CD4-positive, alpha-beta T cell (primary cell): ENCODE data around the gene NOMO2. TPM values are rescaled to one million over a fixed set of nuclear protein-coding genes. Genes with fewer than 3 reads are reported as not detected.
"Not testable (repeated sequence)": the region's sequence is repeated elsewhere in the genome, so short reads cannot be mapped to it uniquely, and the experiment has no call there.

Experiments used
- ATAC-seq: fragments of 200-7000 bp; cut with Tn5 transposase; one replicate; pipeline ENCODE4 v1.10.0; 2022; ENCODE audit warnings: mild to moderate bottlenecking; ENCODE audit not compliant: poor library complexity
- CTCF ChIA-PET: fragments of 350-600 bp; sonication (Branson Sonifier 250); formaldehyde crosslinking; loops from one replicate; lab custom pipeline; 2021; ENCODE audit warnings: antibody characterized with exemption, inconsistent platforms; lab: Charles Lee
- POLR2A ChIA-PET: fragments of 350-600 bp; sonication (Branson Sonifier 250); formaldehyde crosslinking; loops from one replicate; lab custom pipeline; 2021; ENCODE audit warnings: antibody characterized with exemption, inconsistent platforms; lab: Charles Lee
- DNase-seq, 14 experiments: peaks; one replicate each; pipeline ENCODE4 v3.0.0-alpha.2; 2013 to 2020; ENCODE audit warnings: mixed read lengths in 2 of 14
- H3K27ac ChIP-seq, 2 donors: one replicate each; pipeline versions ENCODE4 v1.5.1 to v1.7.0; 2013; ENCODE audit warnings: low read length in 2 of 2, low read depth in 1 of 2, mild to moderate bottlenecking in 1 of 2
- H3K27me3 ChIP-seq, 2 experiments: 1 replicate in 1 of 2; 2 replicates in 1 of 2; pipeline versions ENCODE4 v1.6.1 to v1.7.0; 2013; ENCODE audit warnings: low read length in 2 of 2, control low read depth in 1 of 2, mild to moderate bottlenecking in 1 of 2, moderate library complexity in 1 of 2; ENCODE audit not compliant: insufficient read depth in 2 of 2, control insufficient read depth in 1 of 2
- H3K36me3 ChIP-seq: one replicate; pipeline ENCODE4 v1.6.1; 2013; ENCODE audit warnings: low read length, control low read depth; ENCODE audit not compliant: insufficient read depth
- H3K4me1 ChIP-seq: one replicate; pipeline ENCODE4 v1.6.1; 2013; ENCODE audit warnings: low read length, control low read depth; ENCODE audit not compliant: insufficient read depth
- H3K4me3 ChIP-seq: one replicate; pipeline ENCODE4 v1.5.1; 2013; ENCODE audit warnings: mild to moderate bottlenecking, low read length, moderate library complexity
- H3K9me3 ChIP-seq, 2 experiments: 1 replicate in 1 of 2; 2 replicates in 1 of 2; pipeline versions ENCODE4 v1.6.1 to v1.7.0; 2013; ENCODE audit warnings: low read length in 2 of 2, mild to moderate bottlenecking in 2 of 2, control low read depth in 1 of 2, moderate library complexity in 1 of 2; ENCODE audit not compliant: control insufficient read depth in 1 of 2, insufficient read depth in 1 of 2
- H3K27ac Mint-ChIP-seq: one replicate; pipeline ENCODE4 v1.8.0; 2020; ENCODE audit warnings: mixed read lengths
- H3K27me3 Mint-ChIP-seq: one replicate; pipeline ENCODE4 v1.8.0; 2021; ENCODE audit warnings: mixed read lengths
- H3K36me3 Mint-ChIP-seq: one replicate; pipeline ENCODE4 v1.8.0; 2021; ENCODE audit warnings: low read depth, mixed read lengths
- H3K4me1 Mint-ChIP-seq: one replicate; pipeline ENCODE4 v1.8.0; 2021; ENCODE audit warnings: low read depth, mixed read lengths
- H3K4me3 Mint-ChIP-seq: one replicate; pipeline ENCODE4 v1.8.0; 2020; ENCODE audit warnings: mild to moderate bottlenecking, mixed read lengths
- H3K9me3 Mint-ChIP-seq: one replicate; pipeline ENCODE4 v1.8.0; 2020; ENCODE audit warnings: mixed read lengths
- intact Hi-C, 2 experiments: fragments of 100-400 bp; cut with DNase I in 1 of 2; cut with micrococcal nuclease in 1 of 2; formaldehyde crosslinking; loops; one replicate each; pipeline versions ENCODE4 v1.15.1 to v1.9.0; 2023 to 2025; cut with DNase I, micrococcal nuclease
- total RNA-seq, 174 experiments: library from RNA in 2 of 174; stranded (reverse) in 2 of 174; gene quantifications; one replicate each; pipeline ENCODE4 v1.2.3 and lab custom pipeline; 2021 to 2026

Gene NOMO2
- total RNA-seq, 2 experiments from 2014 or later: 46.1 to 48.5 TPM

DNA sequence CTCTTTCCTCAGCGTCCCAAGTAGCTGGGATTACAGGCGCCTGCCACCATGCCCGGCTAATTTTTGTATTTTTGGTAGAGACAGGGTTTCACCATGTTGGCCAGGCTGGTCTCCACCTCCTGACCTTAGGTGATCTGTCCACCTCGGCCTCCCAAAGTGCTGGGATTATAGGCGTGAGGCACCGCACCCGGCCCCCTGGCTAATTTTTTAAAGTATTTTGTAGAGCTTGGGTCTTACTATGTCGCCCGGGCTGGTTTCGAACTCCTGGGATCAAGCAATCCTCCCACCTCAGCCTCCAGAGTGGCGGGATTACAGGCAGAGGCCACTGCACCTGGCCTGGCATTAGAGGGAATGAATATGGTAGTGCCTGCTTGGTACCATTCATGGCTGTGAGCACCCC, 33.9 kb upstream of the NOMO2 start:
- CTCF ChIA-PET, H3K27ac Mint-ChIP-seq, DNase-seq, H3K27ac ChIP-seq, H3K4me1 ChIP-seq, H3K36me3 Mint-ChIP-seq, H3K4me1 Mint-ChIP-seq, ATAC-seq, POLR2A ChIA-PET, H3K4me3 ChIP-seq, H3K27me3 ChIP-seq, H3K36me3 ChIP-seq, H3K4me3 Mint-ChIP-seq, intact Hi-C loops, H3K9me3 ChIP-seq, H3K27me3 Mint-ChIP-seq, H3K9me3 Mint-ChIP-seq: not testable (repeated sequence)

DNA sequence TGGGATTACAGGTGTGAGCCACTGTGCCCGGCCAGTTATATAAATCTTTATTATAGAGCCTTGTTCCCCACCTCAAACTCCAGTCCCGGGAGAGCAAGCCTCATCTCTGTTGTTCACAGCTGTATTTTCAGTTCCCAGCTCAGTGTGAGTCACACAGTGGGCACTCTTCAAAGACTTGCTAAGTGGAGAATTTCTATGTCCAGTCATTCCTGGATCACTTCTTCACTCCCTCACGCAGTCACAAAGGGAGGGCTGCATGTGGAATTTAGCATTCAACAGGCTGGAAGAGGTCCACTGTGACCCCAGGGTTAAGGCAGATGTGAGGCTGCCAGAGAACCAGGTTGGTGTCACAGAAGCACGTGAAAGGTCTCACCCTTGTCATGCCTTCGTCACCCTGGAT, 33.0 kb upstream of the NOMO2 start:
- H3K36me3 ChIP-seq, H3K27ac Mint-ChIP-seq, DNase-seq, POLR2A ChIA-PET, ATAC-seq, H3K27me3 ChIP-seq, H3K4me3 Mint-ChIP-seq, intact Hi-C loops, CTCF ChIA-PET, H3K27me3 Mint-ChIP-seq, H3K36me3 Mint-ChIP-seq, H3K4me3 ChIP-seq, H3K4me1 ChIP-seq, H3K4me1 Mint-ChIP-seq, H3K27ac ChIP-seq, H3K9me3 Mint-ChIP-seq, H3K9me3 ChIP-seq: not testable (repeated sequence)

DNA sequence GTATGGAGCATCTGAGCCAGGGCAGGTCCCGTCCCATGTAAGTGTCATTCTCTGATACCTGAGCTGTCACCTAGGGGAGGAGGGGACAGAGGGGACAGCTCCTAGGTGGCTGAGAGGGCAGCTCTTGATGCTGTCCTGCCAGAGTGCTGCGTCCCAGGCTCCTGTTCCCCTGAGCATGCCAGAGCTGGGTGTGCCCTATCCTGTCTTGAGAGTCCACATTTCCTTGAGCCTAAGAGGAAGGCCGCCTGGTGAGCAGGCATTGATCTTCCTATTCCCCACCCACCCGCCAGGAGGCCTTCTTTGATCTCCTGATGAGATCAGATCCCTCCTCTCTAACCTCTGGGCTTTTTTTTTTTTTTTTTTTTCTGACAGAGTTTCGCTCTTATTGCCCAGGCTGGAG, 32.0 kb upstream of the NOMO2 start:
- POLR2A ChIA-PET, H3K9me3 Mint-ChIP-seq, intact Hi-C loops: not testable (repeated sequence)

DNA sequence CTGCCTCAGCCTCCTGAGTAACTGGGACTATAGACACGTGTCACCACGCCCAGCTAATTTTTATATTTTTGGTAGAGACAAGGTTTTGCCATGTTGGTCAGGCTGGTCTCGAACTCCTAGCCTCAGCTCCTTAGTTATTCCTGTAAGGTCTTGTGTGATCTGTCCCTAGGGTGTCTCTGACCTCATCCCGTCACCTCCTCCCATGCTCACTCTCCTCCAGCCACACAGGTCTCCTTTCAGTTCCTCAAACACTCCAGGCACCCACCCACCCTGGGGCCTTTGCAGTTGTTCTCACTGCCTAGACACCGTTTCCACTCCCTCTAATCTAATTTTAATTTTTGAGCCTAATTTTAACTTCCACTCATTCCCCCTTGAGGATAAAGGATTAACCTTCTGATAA, 31.1 kb upstream of the NOMO2 start:
- H3K27me3 ChIP-seq, H3K9me3 ChIP-seq, H3K4me1 ChIP-seq, DNase-seq, H3K36me3 ChIP-seq, H3K36me3 Mint-ChIP-seq, H3K4me3 ChIP-seq, H3K27ac ChIP-seq, H3K9me3 Mint-ChIP-seq, H3K27me3 Mint-ChIP-seq, H3K27ac Mint-ChIP-seq, H3K4me3 Mint-ChIP-seq, intact Hi-C loops, POLR2A ChIA-PET, ATAC-seq, H3K4me1 Mint-ChIP-seq, CTCF ChIA-PET: not testable (repeated sequence)

More for the DNA sequence above, 32.0 kb upstream of the NOMO2 start:
- not testable (repeated sequence) for H3K27me3 Mint-ChIP-seq, H3K27ac Mint-ChIP-seq, H3K4me3 ChIP-seq, H3K4me1 ChIP-seq, H3K27ac ChIP-seq, DNase-seq, H3K9me3 ChIP-seq, H3K36me3 Mint-ChIP-seq, H3K36me3 ChIP-seq, H3K4me1 Mint-ChIP-seq, ATAC-seq, H3K27me3 ChIP-seq, H3K4me3 Mint-ChIP-seq
- CTCF ChIA-PET: interaction anchor here (0.7 kb wide), 1 partner anchor 1406 kb away, joined by 3 read pairs; no protein-coding TSS in a partner anchor

DNA sequence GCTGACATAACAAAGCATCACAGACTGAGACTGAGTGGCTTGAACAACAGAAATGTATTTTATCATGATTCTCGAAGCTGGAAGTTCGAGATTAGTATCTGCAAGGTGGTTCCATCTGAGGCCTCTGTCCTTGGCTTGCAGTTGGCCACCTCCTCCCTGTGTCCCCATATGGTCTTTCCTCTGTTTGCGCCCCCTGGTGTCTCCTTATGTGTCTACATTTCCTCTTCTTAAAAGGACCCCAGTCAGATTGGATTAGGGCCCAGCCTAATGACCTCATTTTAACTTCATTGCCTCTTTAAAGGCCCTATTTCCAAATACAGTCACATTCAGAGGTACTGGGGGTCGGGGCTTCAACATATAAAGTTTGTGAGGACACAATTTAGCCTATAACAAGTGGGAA, 30.0 kb upstream of the NOMO2 start:
- H3K4me1 Mint-ChIP-seq, POLR2A ChIA-PET, H3K9me3 Mint-ChIP-seq, ATAC-seq, H3K27ac Mint-ChIP-seq, H3K4me3 ChIP-seq, H3K4me1 ChIP-seq, H3K27me3 ChIP-seq, H3K36me3 Mint-ChIP-seq, H3K4me3 Mint-ChIP-seq, CTCF ChIA-PET, H3K36me3 ChIP-seq, H3K27ac ChIP-seq, intact Hi-C loops, H3K9me3 ChIP-seq, H3K27me3 Mint-ChIP-seq: not testable (repeated sequence)
- DNase-seq: peak in 4 of 14 experiments; percentile 4 to 21 (median 20)

DNA sequence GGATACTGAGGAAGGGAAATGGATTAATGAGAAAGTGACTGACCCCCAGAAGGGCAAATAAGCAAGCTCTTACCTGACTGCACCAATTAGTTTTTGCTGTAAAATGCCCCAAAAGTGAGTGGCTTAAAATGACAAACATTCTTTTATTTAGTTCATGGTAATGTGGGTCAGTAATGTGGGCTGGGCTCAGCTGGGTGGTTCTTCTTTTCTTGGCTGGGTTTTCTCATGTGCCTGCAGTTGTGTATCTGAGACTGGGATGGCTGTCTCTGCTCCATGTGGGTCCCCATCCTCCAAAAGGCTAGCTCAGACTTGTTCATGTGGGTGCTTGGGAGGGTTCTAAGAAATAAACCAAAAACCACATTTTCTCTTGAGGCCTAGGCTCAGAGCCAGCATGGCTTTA, 29.5 kb upstream of the NOMO2 start:
- H3K27me3 Mint-ChIP-seq, DNase-seq, H3K4me3 Mint-ChIP-seq, H3K36me3 ChIP-seq, H3K36me3 Mint-ChIP-seq, H3K9me3 Mint-ChIP-seq, H3K4me3 ChIP-seq, H3K27ac ChIP-seq, POLR2A ChIA-PET, H3K27ac Mint-ChIP-seq, CTCF ChIA-PET, H3K9me3 ChIP-seq, ATAC-seq, H3K4me1 Mint-ChIP-seq, intact Hi-C loops, H3K27me3 ChIP-seq, H3K4me1 ChIP-seq: not testable (repeated sequence)

DNA sequence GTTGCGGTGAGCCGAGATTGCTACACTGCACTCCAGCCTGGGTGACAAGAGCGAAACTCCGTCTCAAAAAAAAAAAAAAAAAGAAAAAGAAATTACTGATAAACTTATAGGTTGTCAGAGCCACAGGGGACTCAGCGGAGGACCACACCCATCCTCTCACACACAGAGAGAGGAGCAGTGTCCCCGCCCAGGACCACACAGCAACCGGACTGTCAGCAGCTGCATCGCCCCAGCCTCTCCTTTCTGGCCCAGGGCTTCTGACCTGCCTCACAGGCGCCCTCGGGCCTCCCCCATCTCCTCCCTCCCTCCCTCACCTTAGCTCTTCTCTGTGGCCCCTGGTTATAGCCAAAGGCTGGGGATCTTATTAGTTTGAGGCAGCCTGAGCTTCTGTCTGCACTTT, 27.9 kb upstream of the NOMO2 start:
- H3K27me3 Mint-ChIP-seq, H3K4me1 Mint-ChIP-seq, H3K27ac Mint-ChIP-seq: not testable (repeated sequence)

More for the DNA sequence above, 27.9 kb upstream of the NOMO2 start:
- H3K36me3 ChIP-seq, H3K9me3 Mint-ChIP-seq, H3K4me3 ChIP-seq, POLR2A ChIA-PET, H3K27me3 ChIP-seq, H3K27ac ChIP-seq, DNase-seq, CTCF ChIA-PET, H3K4me3 Mint-ChIP-seq, H3K36me3 Mint-ChIP-seq, ATAC-seq, H3K9me3 ChIP-seq, intact Hi-C loops, H3K4me1 ChIP-seq: not testable (repeated sequence)
